Gastroesophageal sphincter (tissue), 4 donors: ENCODE results near the gene SMIM38. TPM values are rescaled to one million over a fixed set of nuclear protein-coding genes. Genes with fewer than 3 reads are reported as not detected.

ENCODE experiments used
- ATAC-seq: fragments of 150-250 bp; one replicate; pipeline ENCODE4 v1.9.1; 2016; ENCODE audit warnings: mild to moderate bottlenecking, moderate library complexity
- H3K27ac ChIP-seq, 4 donors: fragments of 200-600 bp; sonication (generic) in 3 of 4; 1 replicate in 3 of 4; 2 replicates in 1 of 4; pipeline ENCODE4 v1.5.1; 2016 to 2019
- H3K27me3 ChIP-seq: fragments of 200-600 bp; sonication (generic); one replicate; pipeline ENCODE4 v1.5.1; 2019
- H3K36me3 ChIP-seq, 2 donors: fragments of 200-600 bp; sonication (generic); one replicate each; pipeline ENCODE4 v1.5.1; 2019; ENCODE audit warnings: control low read depth in 1 of 2
- H3K4me1 ChIP-seq, 3 donors: fragments of 200-600 bp; sonication (generic); 1 replicate in 2 of 3; 2 replicates in 1 of 3; pipeline ENCODE4 v1.5.1; 2016 to 2019; ENCODE audit warnings: control low read depth in 2 of 3
- H3K4me3 ChIP-seq, 2 donors: fragments of 200-600 bp; sonication (generic); one replicate each; pipeline ENCODE4 v1.5.1; 2019; ENCODE audit warnings: mild to moderate bottlenecking in 1 of 2, moderate library complexity in 1 of 2
- H3K9me3 ChIP-seq, 3 donors: fragments of 200-600 bp; sonication (generic); one replicate each; pipeline ENCODE4 v1.5.1; 2017 to 2019; ENCODE audit warnings: control low read depth in 2 of 3
- CTCF ChIP-seq, 4 experiments: fragments of 200-600 bp in 2 of 4; fragments of 450-650 bp in 2 of 4; sonication (generic) in 1 of 4; IDR thresholded peaks; one replicate each; pipeline ENCODE4 v1.5.1; 2017 to 2019; ENCODE audit warnings: antibody characterized with exemption in 4 of 4, mild to moderate bottlenecking in 2 of 4, moderate library complexity in 2 of 4
- EP300 ChIP-seq: sonication (generic); formaldehyde crosslinking; IDR thresholded peaks from one replicate; pipeline ENCODE4 v1.6.1; 2017; ENCODE audit warnings: antibody characterized with exemption, mild to moderate bottlenecking
- POLR2A ChIP-seq, 2 donors: fragments of 450-650 bp; IDR thresholded peaks; one replicate each; pipeline ENCODE4 v1.6.1; 2017; ENCODE audit warnings: antibody characterized with exemption in 2 of 2, mild to moderate bottlenecking in 2 of 2, moderate library complexity in 1 of 2
- POLR2AphosphoS5 ChIP-seq: sonication (generic); formaldehyde crosslinking; IDR thresholded peaks from one replicate; pipeline ENCODE4 v1.6.1; 2017; ENCODE audit warnings: antibody characterized with exemption
- WGBS, 2 donors: methylation state at CpG; one replicate each; pipeline ENCODE4 v1.1.5; 2018; ENCODE audit warnings: low coverage in 1 of 2; 5-methylcytosine and 5-hydroxymethylcytosine counted together
- total RNA-seq, 4 donors: library from RNA; depleted of rRNA; stranded (reverse); fragments of >200 nt; gene quantifications; one replicate each; pipeline ENCODE4 v1.1.0, GENCODE V29; 2016

Gene SMIM38
- total RNA-seq, 4 donors from 2014 or later, result 1.2 to 2.3 (median 1.3) TPM

GRCh38 chr11:69158301-69159149 lies 2.8 kb downstream of the SMIM38 start:
- Histone ChIP-seq H3K4me1 (peaks cover 0 to 40% (median 0%) of the 10 kb centered on the region in 3 donors), H3K36me3 (peaks cover 0 to 15% of the 10 kb centered on the region in 2 donors), H3K27me3 (no peaks in the 10 kb centered on the region), H3K27ac (peak overlapping the region in 3 of 4 donors; percentile 28 to 76 (median 64)), H3K9me3 (peaks cover 0 to 10% (median 0%) of the 10 kb centered on the region in 3 donors), H3K4me3 (no peak overlapping the region)
- no peak for TF ChIP-seq POLR2AphosphoS5
- TF ChIP-seq CTCF (IDR thresholded peaks at IDR 0.05), result no peak
- TF ChIP-seq POLR2A (IDR thresholded peaks at IDR 0.05), result no peak
- no peak for TF ChIP-seq EP300
- ATAC-seq, result no peak
- 91 to 94% methylated on average over 4 to 5 of the region's 21 CpGs for WGBS, 2 donors

GRCh38 chr11:69159150-69159852 lies 3.6 kb downstream of the SMIM38 start:
- WGBS, 2 donors, result 94 to 95% methylated on average over 9 to 15 of the region's 19 CpGs
- H3K27ac ChIP-seq, result no peak overlapping the region
- no peak for ATAC-seq
- peaks cover 0 to 15% of the 10 kb centered on the region in 2 donors for H3K36me3 ChIP-seq
- H3K4me1 ChIP-seq, result peaks cover 0 to 40% (median 0%) of the 10 kb centered on the region in 3 donors
- peaks cover 0 to 13% (median 0%) of the 10 kb centered on the region in 3 donors for H3K9me3 ChIP-seq
- no peak for TF ChIP-seq CTCF (IDR thresholded peaks at IDR 0.05)
- TF ChIP-seq POLR2A (IDR thresholded peaks at IDR 0.05), result no peak
- no peak for TF ChIP-seq EP300
- TF ChIP-seq POLR2AphosphoS5, result no peak
- H3K4me3 ChIP-seq, result no peak overlapping the region
- no peaks in the 10 kb centered on the region for H3K27me3 ChIP-seq

- peaks cover 0 to 9% of the 10 kb centered on the region in 2 donors for H3K36me3 ChIP-seq
- peaks cover 0 to 31% (median 0%) of the 10 kb centered on the region in 3 donors for H3K4me1 ChIP-seq
- H3K4me3 ChIP-seq, result no peak overlapping the region
- ATAC-seq, result no peak
- H3K9me3 ChIP-seq, result peaks cover 0 to 13% (median 0%) of the 10 kb centered on the region in 3 donors
- no peaks in the 10 kb centered on the region for H3K27me3 ChIP-seq
- no peak overlapping the region for H3K27ac ChIP-seq
- TF ChIP-seq CTCF (IDR thresholded peaks at IDR 0.05) (no peak), POLR2AphosphoS5 (no peak), POLR2A (IDR thresholded peaks at IDR 0.05) (no peak), EP300 (no peak)
- 54 to 64% methylated on average over 8 to 9 of the region's 15 CpGs for WGBS, 2 donors
These were observed 4.8 kb downstream of the SMIM38 start for GRCh38 chr11:69160296-69161116.

- no peak overlapping the region for H3K4me3 ChIP-seq
- peaks cover 0 to 13% (median 0%) of the 10 kb centered on the region in 3 donors for H3K9me3 ChIP-seq
- peaks cover 0 to 6% of the 10 kb centered on the region in 2 donors for H3K36me3 ChIP-seq
- H3K27ac ChIP-seq, result no peak overlapping the region
- ATAC-seq, result no peak
- peaks cover 0 to 28% (median 2%) of the 10 kb centered on the region in 3 donors for H3K4me1 ChIP-seq
- no peak for TF ChIP-seq EP300
- no peak for TF ChIP-seq CTCF (IDR thresholded peaks at IDR 0.05)
- no peak for TF ChIP-seq POLR2A (IDR thresholded peaks at IDR 0.05)
- TF ChIP-seq POLR2AphosphoS5, result no peak
- 20 to 43% methylated on average over 1 to 4 of the region's 5 CpGs for WGBS, 2 donors
- no peaks in the 10 kb centered on the region for H3K27me3 ChIP-seq
These were observed 5.3 kb downstream of the SMIM38 start for GRCh38 chr11:69161117-69161407.
